Measurements from ENCODE around the gene IZUMO4.

IZUMO4 gene

DNA sequence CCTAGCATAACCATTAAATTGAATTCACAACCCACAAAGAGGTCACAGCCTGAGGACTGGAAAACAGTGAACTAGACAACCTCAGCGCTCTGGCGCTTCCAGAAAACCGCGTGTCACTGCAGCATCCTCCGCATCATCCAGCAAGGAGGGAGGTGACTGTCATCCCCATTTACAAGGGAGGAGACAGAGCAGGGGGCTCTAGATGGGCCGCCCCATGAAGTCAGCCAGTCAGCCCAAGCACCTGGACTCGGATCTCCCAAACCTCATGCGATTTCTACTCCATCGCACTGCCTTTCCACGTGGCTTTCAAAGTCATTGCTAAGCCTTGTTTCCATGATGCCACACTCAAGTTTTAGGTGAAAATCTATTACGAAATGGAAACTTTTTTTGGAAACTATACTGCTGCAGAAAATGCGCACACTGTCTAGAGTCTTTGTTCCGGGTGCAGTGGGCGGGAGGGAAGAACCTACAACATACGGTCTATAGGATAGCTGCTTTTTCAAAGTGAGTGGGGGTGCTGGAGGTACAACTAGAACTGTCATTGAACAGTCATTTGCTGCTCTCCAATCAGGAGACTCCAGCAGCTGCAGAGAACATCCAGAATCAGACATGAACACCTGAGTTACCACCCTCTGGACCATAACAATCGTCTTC is 51.9 kb downstream of the IZUMO4 start:
- no peak for DNase-seq (ENCODE audit: low spot score)
